ENCODE data around the gene EIPR1.

GRCh38 chr2:3151153-3151918, 226.3 kb downstream of the EIPR1 start:
- TF ChIP-seq POLR2A (IDR thresholded peaks at IDR 0.05; ENCODE audit: low read depth, low read length) (no peak), POLR2AphosphoS5 (IDR thresholded peaks at IDR 0.05; ENCODE audit: insufficient read depth, low read depth, low read length) (no peak), EZH2 (IDR thresholded peaks at IDR 0.05; ENCODE audit: borderline replicate concordance, low read depth, low read length, severe bottlenecking) (no peak), MYC (IDR thresholded peaks at IDR 0.05; ENCODE audit: low read depth, low read length) (no peak), CTCF (IDR thresholded peaks at IDR 0.05; ENCODE audit: extremely low read depth in 1 of 2, insufficient read depth in 1 of 2, low read depth in 1 of 2, low read length in 2 of 2) (no peak), GATA2 (IDR thresholded peaks at IDR 0.05; ENCODE audit: insufficient read depth, insufficient read length, low read depth, low read length) (no peak)
